Endothelial cell of umbilical vein (primary cell): ENCODE results near the gene NADSYN1. TPM values are rescaled to one million over a fixed set of nuclear protein-coding genes. Genes with fewer than 3 reads are reported as not detected.

ENCODE experiments used
- BruUV-seq: library from RNA; stranded (reverse); fragments of 400-500 nt; replicated peaks from 2 replicates; lab custom pipeline; 2021; lab: Mats Ljungman, UMichigan
- CTCF ChIA-PET: fragments of 300-600, 350-600 bp; sonication (Branson Sonifier 250); formaldehyde crosslinking; loops from one replicate; lab custom pipeline; 2021; ENCODE audit warnings: antibody characterized with exemption, inconsistent platforms; lab: Charles Lee
- POLR2A ChIA-PET: fragments of 300-600, 350-600 bp; sonication (Branson Sonifier 250); formaldehyde crosslinking; loops from one replicate; lab custom pipeline; 2021; ENCODE audit warnings: antibody characterized with exemption, inconsistent platforms; lab: Charles Lee
- DNase-seq: peaks from one replicate; pipeline ENCODE4 v3.0.0-alpha.2; 2011; ENCODE audit warnings: low read depth, low spot score
- FAIRE-seq: peaks from 2 replicates; lab custom pipeline; 2011; peaks lifted over from hg19 to GRCh38; lab: Jason Lieb, UNC
- H2AFZ ChIP-seq: 2 replicates; pipeline ENCODE4 v1.6.0; 2012; ENCODE audit warnings: low read depth, low read length, control low read depth, inconsistent platforms
- H3K27ac ChIP-seq: 2 replicates; pipeline ENCODE4 v1.5.1; 2011; ENCODE audit warnings: low read depth, mild to moderate bottlenecking, control low read depth, low read length, moderate library complexity; ENCODE audit not compliant: insufficient read depth
- H3K27me3 ChIP-seq, 2 experiments: 2 replicates each; pipeline versions ENCODE4 v1.6.0 to v1.6.1; 2011; ENCODE audit warnings: low read length in 2 of 2, mixed read lengths in 1 of 2; ENCODE audit not compliant: control insufficient read depth in 2 of 2, insufficient read depth in 2 of 2
- H3K36me3 ChIP-seq, 2 experiments: 2 replicates in 1 of 2; 3 replicates in 1 of 2; pipeline ENCODE4 v1.5.1; 2011; ENCODE audit warnings: low read length in 2 of 2, mild to moderate bottlenecking in 1 of 2, moderate library complexity in 1 of 2; ENCODE audit not compliant: control insufficient read depth in 2 of 2, insufficient read depth in 2 of 2; ENCODE audit errors: extremely low read depth in 1 of 2
- H3K4me1 ChIP-seq: 3 replicates; pipeline ENCODE4 v1.5.1; 2011; ENCODE audit warnings: mild to moderate bottlenecking, low read length; ENCODE audit not compliant: control insufficient read depth, insufficient read depth; ENCODE audit errors: extremely low read depth
- H3K4me2 ChIP-seq: 2 replicates; pipeline ENCODE4 v1.6.1; 2011; ENCODE audit warnings: low read length, control low read depth, mixed read lengths; ENCODE audit not compliant: insufficient read depth
- H3K4me3 ChIP-seq, 3 experiments: fragments of 200-600 bp in 1 of 3; sonication (generic), shearing (Covaris generic) in 1 of 3; replicated peaks in 1 of 3; 2 replicates each; pipeline ENCODE4 v1.5.1; 2011 to 2016; ENCODE audit warnings: control low read depth in 3 of 3, low read length in 3 of 3, mild to moderate bottlenecking in 2 of 3, inconsistent platforms in 1 of 3, low read depth in 1 of 3, moderate library complexity in 1 of 3; ENCODE audit not compliant: insufficient read depth in 1 of 3
- H3K79me2 ChIP-seq: 2 replicates; pipeline ENCODE4 v1.6.0; 2012; ENCODE audit warnings: low read length, inconsistent platforms; ENCODE audit not compliant: control insufficient read depth, insufficient read depth
- H3K9ac ChIP-seq: replicated peaks from 2 replicates; pipeline ENCODE3; 2011; ENCODE audit warnings: low read length, control low read depth; ENCODE audit not compliant: insufficient read depth; ENCODE audit errors: extremely low read depth
- H3K9me1 ChIP-seq: replicated peaks from 3 replicates; pipeline ENCODE4 v1.6.0; 2011; ENCODE audit warnings: mild to moderate bottlenecking, low read length; ENCODE audit not compliant: control insufficient read depth, insufficient read depth; ENCODE audit errors: extremely low read depth
- H3K9me3 ChIP-seq: replicated peaks from 2 replicates; pipeline ENCODE4 v1.5.1; 2012; ENCODE audit warnings: low read length, inconsistent platforms; ENCODE audit not compliant: control insufficient read depth, insufficient read depth
- H4K20me1 ChIP-seq: replicated peaks from 2 replicates; pipeline ENCODE3; 2011; ENCODE audit warnings: mild to moderate bottlenecking, low read length; ENCODE audit not compliant: control insufficient read depth, insufficient read depth; ENCODE audit errors: extremely low read depth
- EZH2 ChIP-seq: IDR thresholded peaks from 2 replicates; pipeline ENCODE4 v1.6.1; 2012; ENCODE audit warnings: borderline replicate concordance, low read depth, mild to moderate bottlenecking, moderate library complexity, low read length, inconsistent platforms; ENCODE audit not compliant: severe bottlenecking
- FOS ChIP-seq: IDR thresholded peaks from 2 replicates; pipeline ENCODE4 v1.6.1; 2011; ENCODE audit warnings: mild to moderate bottlenecking, low read length, moderate library complexity, borderline replicate concordance; ENCODE audit not compliant: insufficient read depth
- GATA2 ChIP-seq: IDR thresholded peaks from 2 replicates; pipeline ENCODE4 v1.7.0; 2011; ENCODE audit warnings: low read depth, mild to moderate bottlenecking, moderate library complexity, mixed read lengths, low read length; ENCODE audit not compliant: insufficient read length, insufficient read depth
- JUN ChIP-seq: IDR thresholded peaks from 2 replicates; pipeline ENCODE4 v1.6.1; 2011; ENCODE audit warnings: borderline replicate concordance, low read depth; ENCODE audit not compliant: insufficient read length, insufficient read depth
- MYC ChIP-seq: IDR thresholded peaks from one replicate; pipeline ENCODE4 v1.6.1; 2011; ENCODE audit warnings: mild to moderate bottlenecking, low read depth, low read length
- POLR2A ChIP-seq: IDR thresholded peaks from 2 replicates; pipeline ENCODE4 v1.6.1; 2012; ENCODE audit warnings: low read depth, mild to moderate bottlenecking, control low read depth, low read length
- POLR2AphosphoS5 ChIP-seq: IDR thresholded peaks from 2 replicates; pipeline ENCODE4 v1.6.1; 2012; ENCODE audit warnings: low read depth, mild to moderate bottlenecking, control low read depth, low read length, moderate library complexity; ENCODE audit not compliant: insufficient read depth
- dilution Hi-C: fragments of 300-500 bp; cut with MboI; formaldehyde crosslinking; loops from one replicate; pipeline ENCODE4 v1.15.0; 2019; ENCODE audit warnings: low sequenced_read_pairs; ENCODE audit not compliant: extremely low pct_ligation_motif_present
- intact Hi-C: fragments of 100-400 bp; cut with micrococcal nuclease; formaldehyde crosslinking; loops from one replicate; pipeline ENCODE4 v1.10.0; 2022
- polyA plus RNA-seq, 4 experiments: library from polyadenylated mRNA; depleted of rRNA in 3 of 4; stranded (reverse) in 3 of 4; unstranded in 1 of 4; fragments of >200 nt; gene quantifications; 2 replicates each; pipeline versions ENCODE4 v1.2.1 to v1.2.3, GENCODE V29; 2011 to 2012; ENCODE audit warnings: missing spikeins in 1 of 4
- total RNA-seq: library from RNA; stranded (reverse); gene quantifications from 2 replicates; pipeline ENCODE4 v1.2.3, GENCODE V29; 2021
- TF ChIP-seq, protein P1 (sequence below): IDR thresholded peaks from 2 replicates; pipeline ENCODE4 v1.6.1; 2011; ENCODE audit not compliant: insufficient read depth, insufficient read length

The NADSYN1 gene
- total and polyA plus RNA-seq, 2 donors (not counting 3 experiments of a cell fraction or from before 2014, with no cell fraction given) = 77.5 to 99.2 TPM

DNA sequence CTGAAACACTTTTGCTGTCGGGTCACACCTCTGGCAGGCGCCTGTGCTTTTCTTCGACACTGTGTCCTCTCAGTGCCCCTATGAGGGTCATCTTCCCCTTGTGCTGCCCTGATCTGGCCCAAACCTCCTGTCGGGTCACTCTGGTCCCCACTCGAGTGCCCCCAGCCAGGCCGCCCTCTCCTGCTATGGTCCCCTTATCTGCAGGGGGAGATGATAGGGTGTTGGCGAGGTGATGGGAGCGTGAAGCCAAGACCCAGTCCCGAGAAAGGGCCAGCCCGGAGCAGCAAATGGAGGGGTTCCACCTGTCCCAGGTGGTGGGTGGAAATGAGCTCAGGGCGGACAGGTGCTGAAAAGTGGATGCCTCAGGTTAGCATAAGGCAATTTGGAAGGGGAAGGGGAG, 9.7 kb downstream of the NADSYN1 start:
- no peaks in the 10 kb centered on the region for H3K9me3 ChIP-seq
- POLR2A ChIA-PET = no interaction called here
- TF ChIP-seq JUN = no peak
- no peak for TF ChIP-seq MYC
- no peak for TF ChIP-seq EZH2
- TF ChIP-seq POLR2A = no peak
- no peak for TF ChIP-seq FOS
- H3K4me3 ChIP-seq = no peak overlapping the region
- no peaks in the 10 kb centered on the region for H3K79me2 ChIP-seq
- DNase-seq (no peak), FAIRE-seq (no peak)
- BruUV-seq = no TSS peak
- H3K4me1 ChIP-seq = no peaks in the 10 kb centered on the region
- intact Hi-C loops = no loop called here
- no peak overlapping the region for H3K4me2 ChIP-seq
- no peaks in the 10 kb centered on the region for H3K27me3 ChIP-seq
- H3K9me1 ChIP-seq = no peaks in the 10 kb centered on the region
- CTCF ChIA-PET = no interaction called here
- H3K27ac ChIP-seq = no peak overlapping the region
- peaks cover 17 to 26% of the 10 kb centered on the region in 2 experiments for H3K36me3 ChIP-seq
- no peak overlapping the region for H2AFZ ChIP-seq
- no peak overlapping the region for H3K9ac ChIP-seq
- H4K20me1 ChIP-seq = no peaks in the 10 kb centered on the region
- dilution Hi-C loops = no loop called here

GRCh38 chr11:71463331-71464211, 10.6 kb downstream of the NADSYN1 start:
- dilution Hi-C loops = no loop called here
- Histone ChIP-seq H4K20me1 (no peaks in the 10 kb centered on the region), H2AFZ (no peak overlapping the region), H3K4me3 (no peak overlapping the region), H3K27ac (no peak overlapping the region), H3K27me3 (no peaks in the 10 kb centered on the region), H3K9me1 (no peaks in the 10 kb centered on the region), H3K9me3 (no peaks in the 10 kb centered on the region), H3K36me3 (peaks cover 15 to 23% of the 10 kb centered on the region in 2 experiments), H3K4me2 (no peak overlapping the region), H3K4me1 (no peaks in the 10 kb centered on the region), H3K79me2 (no peaks in the 10 kb centered on the region), H3K9ac (no peak overlapping the region)
- TF ChIP-seq MYC (no peak), POLR2AphosphoS5 (no peak), GATA2 (no peak), JUN (no peak)
- TF ChIP-seq, protein P1, sequence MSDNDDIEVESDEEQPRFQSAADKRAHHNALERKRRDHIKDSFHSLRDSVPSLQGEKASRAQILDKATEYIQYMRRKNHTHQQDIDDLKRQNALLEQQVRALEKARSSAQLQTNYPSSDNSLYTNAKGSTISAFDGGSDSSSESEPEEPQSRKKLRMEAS = no peak
- intact Hi-C loops = no loop called here
- DNase-seq (no peak), FAIRE-seq (no peak)
- no TSS peak for BruUV-seq
- ChIA-PET CTCF (interaction anchor here (0.7 kb wide), 1 partner anchor 100 kb away, joined by 4 read pairs; no protein-coding TSS in a partner anchor), POLR2A (no interaction called here)
